T-helper 1 cell treated with Interleukin-12 subunit alpha and Interleukin-12 subunit beta and Interleukin-4 antibody, amounts not matched to agents 30 ng/mL and 1 ng/mL, for 36 hours (primary cell): ENCODE measurements around the gene R3HCC1L. TPM values are rescaled to one million over a fixed set of nuclear protein-coding genes. Genes with fewer than 3 reads are reported as not detected.
"Not testable (repeated sequence)": the region's sequence is repeated elsewhere in the genome, so short reads cannot be mapped to it uniquely, and the experiment has no call there.

Source experiments
- intact Hi-C: fragments of 100-400 bp; cut with micrococcal nuclease; formaldehyde crosslinking; loops from one replicate; pipeline ENCODE4 v1.15.1; 2024
- total RNA-seq: library from RNA; stranded (reverse); gene quantifications from 2 replicates; pipeline ENCODE4 v1.2.3, GENCODE V29; 2022

R3HCC1L gene
- total RNA-seq, 1 donor from 2014 or later, result 18.3 TPM

DNA sequence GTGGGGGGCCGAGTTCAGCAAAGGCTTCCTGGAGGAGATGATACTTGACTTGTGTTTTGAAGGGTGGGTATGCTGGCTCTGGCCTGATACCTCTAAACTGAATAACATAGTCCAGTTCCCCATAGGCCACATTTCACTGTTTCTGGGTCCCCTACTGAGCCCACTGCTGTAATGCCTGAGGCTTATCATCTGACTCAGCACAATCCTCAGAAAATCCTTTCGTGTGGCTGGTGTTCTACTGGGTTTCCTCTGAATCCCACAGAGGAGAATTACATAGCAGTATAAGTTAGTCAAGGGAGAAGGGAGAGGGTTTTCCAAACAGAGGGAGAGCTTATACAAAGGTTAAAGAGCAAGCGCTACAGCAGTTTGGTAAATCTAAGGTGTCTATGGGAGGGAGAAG is 2.8 kb upstream of the R3HCC1L start:
- intact Hi-C loops, result loop anchor here (5.0 to 10.0 kb wide), 4 partner anchors 727 to 1873 kb away; partner anchors contain the start of genes ARHGAP19, DNMBP, RRP12 and TM9SF3

DNA sequence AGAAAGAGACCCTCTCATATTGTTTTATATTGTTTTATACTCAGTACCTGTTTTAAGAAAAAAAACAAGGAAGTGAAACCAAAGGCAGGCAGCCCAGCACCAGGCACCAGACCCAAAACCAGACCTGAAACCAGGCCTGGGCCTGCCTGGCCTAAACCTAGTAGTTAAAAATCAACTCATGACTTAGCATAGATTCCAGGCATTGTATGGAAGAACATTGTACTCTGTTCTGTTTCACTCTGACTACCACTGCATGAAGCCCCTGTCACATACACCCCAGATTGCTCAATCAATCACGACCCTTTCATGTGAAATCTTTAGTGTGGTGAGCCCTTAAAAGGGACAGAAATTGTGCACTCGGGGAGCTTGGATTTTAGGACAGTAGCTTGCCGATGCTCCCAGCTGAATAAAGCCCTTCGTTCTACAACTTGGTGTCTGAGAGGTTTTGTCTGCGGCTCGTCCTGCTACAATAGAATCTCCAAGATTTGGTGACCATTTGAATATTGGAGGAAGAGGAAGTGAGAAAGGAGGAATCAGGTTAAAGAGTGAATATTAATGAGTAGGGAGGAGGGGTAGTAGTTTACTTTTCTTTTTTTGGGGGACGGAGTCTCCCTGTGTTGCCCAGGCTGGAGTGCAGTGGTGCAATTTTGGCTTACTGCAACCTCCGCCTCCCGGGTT is 1.2 kb upstream of the R3HCC1L start:
- intact Hi-C loops, result loop anchor here (5.0 to 10.0 kb wide), 4 partner anchors 728 to 1872 kb away; partner anchors contain the start of genes ARHGAP19, DNMBP, RRP12 and TM9SF3

DNA sequence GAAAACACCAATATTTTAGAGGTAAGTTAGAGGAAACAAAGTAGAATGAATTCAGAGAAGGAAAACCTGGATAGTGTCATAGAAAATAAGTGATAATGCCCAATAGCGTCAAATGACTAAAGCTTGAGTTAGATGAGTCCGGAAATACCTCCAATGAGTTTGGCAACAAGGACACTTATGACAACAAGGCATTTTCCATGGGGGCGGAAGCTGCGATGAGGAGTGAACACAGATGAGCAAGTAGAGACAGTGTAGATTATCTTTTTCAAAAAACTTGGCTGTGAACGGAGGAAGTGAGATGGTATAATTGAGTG is 383 bp upstream of the R3HCC1L start:
- intact Hi-C loops, result loop anchor here (1.0 to 10.0 kb wide), 15 partner anchors 37 to 1871 kb away; partner anchors contain the start of genes ARHGAP19, AVPI1, COX15 and CUTC

DNA sequence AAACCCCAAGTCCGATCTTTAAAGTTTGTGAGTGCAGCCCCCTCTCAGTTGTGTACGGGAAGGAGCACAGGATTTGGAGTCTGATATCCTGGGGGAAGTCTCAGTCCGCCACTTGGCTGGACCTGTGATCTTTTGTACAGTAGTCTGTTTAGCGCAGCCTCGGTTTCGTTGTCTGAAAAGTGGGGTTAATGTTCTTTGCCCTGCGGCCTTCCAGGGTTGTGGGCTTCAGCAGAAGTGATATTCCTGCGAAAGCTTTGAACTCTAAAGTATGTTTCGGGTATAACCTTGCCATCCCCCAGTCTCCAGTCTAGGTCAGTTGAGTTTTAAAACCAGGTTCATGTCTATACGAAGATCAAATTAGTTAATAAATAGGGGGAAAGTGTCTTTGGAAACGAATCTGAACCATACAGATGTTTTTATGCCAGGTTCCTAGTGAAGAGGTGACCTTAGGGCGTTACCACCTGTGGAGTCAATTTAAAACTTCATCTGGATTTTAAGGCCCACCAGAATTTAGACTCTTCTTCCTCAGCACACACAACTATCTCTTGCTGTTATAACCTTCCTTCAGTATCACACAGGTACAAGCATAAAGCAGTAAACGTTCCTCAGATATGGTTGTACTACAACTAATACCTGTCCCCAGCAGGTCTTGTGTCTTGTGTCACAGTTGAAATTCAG is 904 bp downstream of the R3HCC1L start:
- intact Hi-C loops, result loop anchor here (1.0 to 10.0 kb wide), 10 partner anchors 35 to 1988 kb away; partner anchors contain the start of genes AVPI1, COX15, CUTC and DNMBP

DNA sequence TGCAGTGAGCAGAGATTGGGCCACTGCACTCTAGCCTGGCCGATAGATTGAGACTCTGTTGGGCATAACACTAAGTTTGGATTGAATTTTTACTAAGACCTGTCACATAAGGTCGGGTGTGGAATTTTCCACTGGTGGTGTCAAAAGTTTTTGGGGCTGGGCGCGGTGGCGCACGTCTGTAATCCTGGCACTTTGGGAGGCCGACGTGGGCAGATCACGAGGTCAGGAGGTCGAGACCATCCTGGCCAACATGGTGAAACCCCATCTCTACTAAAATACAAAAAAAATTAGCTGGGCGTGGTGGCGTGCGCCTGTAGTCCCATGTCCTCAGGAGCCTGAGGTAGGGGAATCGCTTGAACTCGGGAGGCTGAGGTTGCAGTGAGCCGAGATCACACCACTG is 2.3 kb downstream of the R3HCC1L start:
- intact Hi-C loops, result loop anchor here (5.0 to 10.0 kb wide), 5 partner anchors 732 to 1989 kb away; partner anchors contain the start of genes DNMBP, LCOR, RRP12 and TM9SF3

DNA sequence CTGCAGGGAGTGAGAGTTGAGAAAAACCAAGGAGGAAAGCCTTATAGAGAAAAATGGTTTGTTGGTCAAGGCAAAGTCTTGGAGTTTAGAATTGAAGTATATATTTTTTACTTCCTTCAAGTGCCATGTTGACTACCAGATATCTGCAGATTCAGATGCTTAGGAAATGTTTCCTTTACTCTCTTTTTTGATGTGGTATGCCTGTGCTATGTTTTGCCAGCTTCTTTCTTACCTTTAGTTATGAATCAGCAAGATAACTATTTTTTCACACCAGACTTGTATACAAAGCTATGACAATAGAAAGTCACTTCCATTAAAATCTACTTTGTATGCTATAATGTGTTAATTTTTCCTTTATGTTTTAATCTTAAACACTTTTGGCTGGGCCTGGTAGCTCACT is 3.6 kb downstream of the R3HCC1L start:
- intact Hi-C loops, result loop anchor here (5.0 to 10.0 kb wide), 5 partner anchors 733 to 1991 kb away; partner anchors contain the start of genes DNMBP, LCOR, RRP12 and TM9SF3

DNA sequence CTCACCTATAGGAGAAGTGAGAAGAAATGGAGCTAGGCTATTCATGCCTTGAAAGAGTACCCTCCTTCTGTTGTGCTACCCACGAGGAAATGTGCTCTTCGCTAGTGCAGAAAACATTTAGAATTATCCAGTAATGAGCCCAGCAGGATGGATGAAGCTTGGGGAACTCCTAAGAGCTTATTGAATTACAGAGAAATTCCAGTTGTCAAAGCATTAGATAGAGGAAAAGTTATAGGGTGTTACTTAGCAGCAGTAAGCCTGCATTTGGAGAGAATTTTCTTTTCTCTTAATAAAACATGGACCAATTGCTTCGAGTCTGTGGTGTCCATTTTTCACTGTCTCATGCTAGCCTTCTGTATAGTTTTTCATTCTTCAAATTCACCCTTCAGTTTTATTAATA is 5.0 kb downstream of the R3HCC1L start:
- intact Hi-C loops, result loop anchor here (5.0 to 10.0 kb wide), 5 partner anchors 735 to 1992 kb away; partner anchors contain the start of genes DNMBP, LCOR, RRP12 and TM9SF3

DNA sequence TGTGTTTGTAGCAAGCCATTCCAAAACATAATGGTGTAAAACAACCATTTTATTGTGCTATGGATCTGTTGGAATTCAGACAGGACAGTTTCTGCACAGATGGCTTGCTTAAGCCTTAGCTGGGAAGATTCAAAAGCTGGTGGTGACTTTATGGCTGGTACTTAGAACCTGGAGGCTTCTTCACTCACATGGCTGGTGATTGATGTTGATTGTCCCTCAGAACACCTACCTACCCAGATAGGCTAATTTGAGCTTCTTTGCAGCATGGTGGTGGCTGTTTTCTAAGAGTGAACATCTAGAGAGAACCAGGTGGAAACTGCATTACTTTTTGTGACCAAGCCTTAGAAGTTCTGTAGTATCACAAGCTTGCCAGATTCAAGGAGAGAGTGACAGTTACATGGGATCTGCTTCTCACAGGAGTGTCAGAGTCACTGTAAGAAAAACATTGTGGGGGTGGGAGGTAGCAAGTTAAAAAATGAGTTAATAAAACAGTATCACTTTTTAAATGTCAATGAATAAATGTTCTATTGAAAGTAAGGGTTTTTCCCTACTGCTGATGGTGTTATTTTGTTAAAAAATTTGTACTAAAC is 7.1 kb downstream of the R3HCC1L start:
- intact Hi-C loops, result no loop called here

DNA sequence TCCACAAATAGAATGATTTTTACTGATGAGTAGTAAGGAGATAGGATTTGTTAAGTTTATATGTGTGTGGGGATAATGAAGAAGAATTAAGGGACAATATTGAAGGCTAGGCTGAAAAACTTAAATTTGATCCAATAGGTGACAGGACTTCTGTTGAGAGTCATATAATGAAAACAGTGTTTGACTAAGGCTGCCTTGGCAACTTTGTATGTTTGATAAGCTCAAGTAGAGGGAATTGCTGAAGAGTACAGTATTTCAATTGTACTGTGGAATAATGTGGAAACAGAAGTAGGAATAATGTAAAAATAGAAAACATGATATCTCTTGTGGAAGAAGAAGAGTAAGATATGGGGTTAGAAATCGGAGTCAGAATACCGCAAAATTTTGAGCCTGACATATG is 10.5 kb downstream of the R3HCC1L start:
- intact Hi-C loops, result no loop called here

DNA sequence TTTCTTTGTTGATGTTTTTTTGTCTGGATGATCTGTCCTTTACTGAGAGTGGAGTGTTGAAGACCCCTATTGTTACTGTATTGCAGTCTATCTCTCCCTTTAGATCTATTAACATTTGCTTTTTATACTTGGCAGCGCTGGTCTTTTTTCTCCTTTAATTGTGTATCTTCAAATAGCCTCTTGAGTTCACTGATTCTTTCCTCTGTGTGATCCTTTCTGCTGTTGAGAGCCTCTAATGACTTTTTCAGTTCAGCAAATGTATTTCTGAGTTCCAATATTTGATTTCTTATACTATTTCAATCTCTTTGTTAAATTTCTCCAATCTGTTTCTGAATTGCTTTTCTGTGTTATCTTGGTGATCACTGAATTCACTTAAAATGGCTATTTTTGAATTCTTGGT is 15.4 kb downstream of the R3HCC1L start:
- intact Hi-C loops, result no loop called here

DNA sequence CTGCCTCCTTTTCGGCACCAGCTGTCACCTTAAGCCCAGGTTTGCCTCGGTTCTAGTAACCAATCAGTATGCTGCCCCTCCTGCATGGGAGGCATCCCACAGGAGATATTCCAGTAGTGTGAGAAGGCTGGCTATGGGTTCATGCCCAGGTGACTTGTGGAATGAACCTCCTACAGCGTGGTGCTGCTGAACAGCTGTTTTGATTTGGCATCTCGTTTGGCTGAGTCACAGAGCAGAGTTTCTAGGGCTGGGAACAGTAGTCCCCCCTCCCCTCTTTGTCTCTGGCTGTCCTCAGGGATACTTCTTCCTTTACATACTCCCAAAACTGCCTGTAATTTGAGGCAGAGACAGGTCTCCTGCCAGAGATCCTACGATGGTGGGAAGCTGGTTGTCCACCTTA is 16.1 kb downstream of the R3HCC1L start:
- intact Hi-C loops, result no loop called here

DNA sequence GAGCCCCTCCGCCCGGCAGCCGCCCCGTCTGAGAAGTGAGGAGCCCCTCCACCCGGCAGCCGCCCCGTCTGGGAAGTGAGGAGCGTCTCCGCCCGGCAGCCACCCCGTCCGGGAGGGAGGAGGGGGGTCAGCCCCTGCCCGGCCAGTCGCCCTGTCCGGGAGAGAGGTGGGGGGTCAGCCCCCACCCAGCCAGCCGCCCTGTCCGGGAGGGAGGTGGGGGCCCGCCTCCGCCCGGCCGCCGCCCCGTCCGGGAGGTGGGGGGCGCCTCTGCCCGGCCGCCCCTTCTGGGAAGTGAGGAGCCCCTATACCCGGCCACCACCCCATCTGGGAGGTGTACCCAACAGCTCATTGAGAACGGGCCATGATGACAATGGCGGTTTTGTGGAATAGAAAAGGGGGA is 18.3 kb downstream of the R3HCC1L start:
- intact Hi-C loops, result not testable (repeated sequence)

DNA sequence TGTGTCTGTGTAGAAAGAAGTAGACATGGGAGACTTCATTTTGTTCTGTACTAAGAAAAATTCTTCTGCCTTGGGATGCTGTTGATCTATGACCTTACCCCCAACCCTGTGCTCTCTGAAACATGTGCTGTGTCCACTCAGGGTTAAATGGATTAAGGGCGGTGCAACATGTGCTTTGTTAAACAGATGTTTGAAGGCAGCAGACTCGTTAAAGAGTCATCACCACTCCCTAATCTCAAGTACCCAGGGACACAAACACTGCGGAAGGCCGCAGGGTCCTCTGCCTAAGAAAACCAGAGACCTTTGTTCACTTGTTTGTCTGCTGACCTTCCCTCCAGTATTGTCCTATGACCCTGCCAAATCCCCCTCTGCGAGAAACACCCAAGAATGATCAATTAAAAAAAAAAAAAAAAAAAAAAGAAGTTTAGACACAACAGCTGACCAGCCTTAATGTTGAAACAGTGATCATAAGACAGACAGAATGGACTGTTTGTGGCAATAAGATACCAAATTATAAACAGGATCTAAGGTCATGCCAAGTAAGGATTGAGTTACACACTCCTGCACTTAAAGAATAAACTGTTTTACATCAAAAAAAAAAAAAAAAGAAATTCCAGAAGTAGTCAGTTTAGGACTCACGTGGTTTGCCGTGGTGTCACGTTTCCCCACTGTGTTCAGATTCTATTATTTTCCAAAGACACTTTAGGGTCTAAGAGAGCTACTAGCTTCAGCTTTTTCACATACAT is 18.9 kb downstream of the R3HCC1L start:
- intact Hi-C loops, result not testable (repeated sequence)

DNA sequence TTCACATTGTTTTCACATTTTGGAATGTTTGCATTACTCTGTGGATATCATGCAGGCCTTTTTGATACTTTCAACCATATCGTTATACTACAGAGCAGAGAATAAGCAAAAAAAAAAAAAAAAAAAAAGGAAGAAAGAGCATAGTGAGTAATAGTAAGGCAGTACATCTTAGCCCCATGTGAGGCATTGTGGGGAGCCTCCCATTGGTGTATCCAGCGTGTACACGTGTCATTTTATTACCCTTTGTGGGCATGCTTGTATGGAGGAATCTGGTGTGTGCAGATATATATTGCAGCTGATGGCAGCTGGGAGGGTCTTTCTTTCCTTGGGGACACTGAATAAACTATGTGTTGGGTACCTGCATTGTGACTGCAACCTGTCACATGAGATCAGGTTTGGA is 19.6 kb downstream of the R3HCC1L start:
- intact Hi-C loops, result no loop called here

DNA sequence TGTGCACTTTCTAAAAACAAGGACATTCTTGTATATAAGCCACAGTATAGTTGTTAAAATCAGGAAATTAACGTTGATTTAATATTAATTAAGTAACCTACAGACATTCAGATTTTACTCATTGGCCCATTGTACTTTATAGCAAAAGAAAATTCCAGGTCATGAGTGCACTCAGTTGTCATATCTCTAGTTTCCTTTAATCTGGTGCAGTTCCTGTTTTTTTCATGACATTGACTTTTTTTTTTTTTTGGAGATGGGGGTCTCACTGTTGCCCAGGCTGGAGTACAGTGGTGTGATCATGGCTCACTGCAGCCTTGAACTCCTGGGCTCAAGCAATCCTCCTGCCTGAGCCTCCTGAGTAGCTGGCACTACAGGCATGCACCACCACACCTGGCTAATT is 24.1 kb downstream of the R3HCC1L start:
- intact Hi-C loops, result no loop called here

DNA sequence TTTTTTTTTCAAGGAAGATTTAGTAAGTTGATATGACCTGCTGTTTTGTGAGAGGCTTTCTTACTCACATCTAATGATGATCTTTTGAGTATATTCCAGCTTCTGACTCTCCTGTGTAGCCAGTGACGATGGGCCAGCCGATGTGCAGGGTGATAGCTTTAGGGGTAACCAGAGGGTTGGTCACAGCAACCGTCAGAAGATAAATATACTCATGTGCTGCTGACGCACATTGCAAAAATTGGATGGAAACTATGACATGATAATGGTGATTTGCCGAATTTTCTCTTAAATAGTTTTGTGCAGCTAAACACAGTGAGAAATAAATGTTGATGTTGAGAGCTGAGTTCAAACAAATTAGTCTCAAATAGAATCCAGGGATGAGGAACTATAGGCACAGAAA is 29.5 kb downstream of the R3HCC1L start:
- intact Hi-C loops, result no loop called here

DNA sequence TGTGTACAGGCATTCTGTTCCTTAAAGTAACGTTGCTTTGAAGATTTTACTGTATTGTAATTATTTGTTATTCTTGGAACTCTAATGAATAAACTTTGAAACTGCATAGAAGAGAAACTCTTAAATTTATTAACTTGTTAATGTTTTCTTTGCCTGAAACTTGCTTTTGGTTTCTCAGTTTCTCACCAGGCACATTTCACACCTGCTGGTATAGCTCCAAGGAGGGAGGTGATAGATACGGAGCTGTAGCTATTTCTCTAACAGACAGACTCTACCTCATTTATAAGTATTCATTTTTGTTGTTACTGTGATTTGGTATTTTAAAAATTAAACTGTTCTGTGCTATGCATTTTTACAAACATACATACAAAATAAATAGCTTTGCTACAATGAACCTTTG is 32.7 kb downstream of the R3HCC1L start:
- intact Hi-C loops, result no loop called here

DNA sequence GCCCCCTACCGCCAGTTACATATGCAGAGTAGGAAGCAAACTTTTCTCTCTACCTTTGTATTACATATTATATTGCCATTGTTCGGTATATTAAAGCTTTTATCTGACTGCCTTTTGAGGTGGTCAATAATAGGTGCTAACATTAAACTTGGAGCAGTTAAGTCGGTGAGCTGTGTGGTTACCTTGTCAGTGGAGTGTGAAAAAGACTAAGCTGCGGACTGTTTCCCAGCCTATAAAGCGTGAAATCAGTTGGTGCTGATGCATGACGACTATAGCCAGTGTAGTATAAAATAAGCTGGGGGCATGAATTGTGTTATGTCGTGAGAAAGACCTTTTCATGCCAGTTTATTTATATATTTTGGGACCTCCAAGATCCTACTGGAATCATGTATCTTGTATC is 33.7 kb downstream of the R3HCC1L start:
- intact Hi-C loops, result no loop called here

DNA sequence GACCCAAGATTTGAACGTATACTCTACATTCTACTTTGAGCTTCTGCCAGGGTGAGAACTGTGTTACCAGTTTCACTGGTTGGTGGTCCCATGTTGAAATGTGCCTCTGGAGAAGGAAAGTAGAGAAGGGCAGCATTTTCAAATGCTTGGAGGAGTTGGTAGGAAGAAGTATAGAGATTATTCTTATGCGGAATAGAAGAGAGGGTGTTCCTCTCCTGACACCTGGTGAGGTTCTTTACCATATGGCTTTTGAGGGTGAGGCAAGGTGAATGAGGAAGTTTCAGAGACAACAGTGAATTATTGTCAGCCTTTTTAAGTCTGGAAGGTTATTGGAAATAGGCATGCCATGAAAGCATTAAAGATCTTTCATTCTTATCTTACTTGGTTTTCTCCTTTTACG is 34.3 kb downstream of the R3HCC1L start:
- intact Hi-C loops, result no loop called here

DNA sequence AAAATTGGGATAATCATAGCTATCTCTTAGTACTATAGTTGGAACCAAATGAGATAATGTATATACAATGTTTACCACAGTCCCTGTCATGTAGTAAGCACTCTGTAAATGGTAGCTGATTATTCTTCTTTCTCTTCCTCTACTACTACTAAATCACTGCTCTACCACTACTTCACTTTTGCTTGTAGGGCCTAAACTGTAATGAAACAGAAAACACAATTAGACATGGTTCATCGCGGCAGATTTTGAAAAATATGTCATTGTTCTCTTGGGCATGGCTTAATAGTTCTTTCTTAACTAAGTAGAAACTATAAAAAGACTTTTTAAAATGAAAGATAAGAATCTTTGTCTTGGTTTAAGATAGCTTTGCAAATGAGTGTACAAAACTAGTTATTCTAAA is 34.9 kb downstream of the R3HCC1L start:
- intact Hi-C loops, result no loop called here
